Esophagus muscularis mucosa (tissue), 3 donors: ENCODE data around the gene WASHC3.

Experiments used
- EP300 ChIP-seq: sonication (generic); formaldehyde crosslinking; IDR thresholded peaks from one replicate; pipeline ENCODE4 v1.6.1; 2017; ENCODE audit warnings: antibody characterized with exemption
- TF ChIP-seq, protein P1 (sequence below), 3 experiments: fragments of 200-600 bp in 2 of 3; fragments of 450-650 bp in 1 of 3; sonication (generic) in 2 of 3; IDR thresholded peaks; one replicate each; pipeline ENCODE4 v1.5.1; 2017 to 2019; ENCODE audit warnings: antibody characterized with exemption in 3 of 3, mild to moderate bottlenecking in 2 of 3, moderate library complexity in 1 of 3

DNA sequence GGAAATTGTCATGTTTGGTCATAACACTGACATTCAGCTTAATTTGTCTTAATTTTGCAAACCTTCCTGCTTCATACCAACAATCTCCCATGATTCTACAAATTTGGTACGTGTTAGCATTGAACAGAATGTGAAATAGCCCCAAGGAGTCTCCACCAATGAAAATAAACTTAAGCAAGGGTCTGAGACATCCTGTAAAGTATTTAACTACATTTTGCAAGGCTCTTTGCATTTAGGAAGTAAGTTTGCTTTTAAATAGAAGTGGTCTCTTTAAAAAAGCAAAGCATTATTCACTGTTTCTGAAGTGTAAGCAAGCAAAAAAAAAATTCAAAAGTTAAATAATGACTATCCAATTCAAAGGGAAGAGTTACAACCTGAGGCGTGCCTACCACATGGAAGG, 79.9 kb downstream of the WASHC3 start:
- TF ChIP-seq EP300, result no peak
- TF ChIP-seq, protein P1, sequence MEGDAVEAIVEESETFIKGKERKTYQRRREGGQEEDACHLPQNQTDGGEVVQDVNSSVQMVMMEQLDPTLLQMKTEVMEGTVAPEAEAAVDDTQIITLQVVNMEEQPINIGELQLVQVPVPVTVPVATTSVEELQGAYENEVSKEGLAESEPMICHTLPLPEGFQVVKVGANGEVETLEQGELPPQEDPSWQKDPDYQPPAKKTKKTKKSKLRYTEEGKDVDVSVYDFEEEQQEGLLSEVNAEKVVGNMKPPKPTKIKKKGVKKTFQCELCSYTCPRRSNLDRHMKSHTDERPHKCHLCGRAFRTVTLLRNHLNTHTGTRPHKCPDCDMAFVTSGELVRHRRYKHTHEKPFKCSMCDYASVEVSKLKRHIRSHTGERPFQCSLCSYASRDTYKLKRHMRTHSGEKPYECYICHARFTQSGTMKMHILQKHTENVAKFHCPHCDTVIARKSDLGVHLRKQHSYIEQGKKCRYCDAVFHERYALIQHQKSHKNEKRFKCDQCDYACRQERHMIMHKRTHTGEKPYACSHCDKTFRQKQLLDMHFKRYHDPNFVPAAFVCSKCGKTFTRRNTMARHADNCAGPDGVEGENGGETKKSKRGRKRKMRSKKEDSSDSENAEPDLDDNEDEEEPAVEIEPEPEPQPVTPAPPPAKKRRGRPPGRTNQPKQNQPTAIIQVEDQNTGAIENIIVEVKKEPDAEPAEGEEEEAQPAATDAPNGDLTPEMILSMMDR (IDR thresholded peaks at IDR 0.05), result no peak
